ENCODE results near the gene PCK2.

PCK2 gene

GRCh38 chr14:24116128-24116814 lies 22.2 kb downstream of the PCK2 start:
- TF ChIP-seq CTCF (IDR thresholded peaks at IDR 0.05; ENCODE audit: insufficient read depth, missing control alignments), result no peak

GRCh38 chr14:24117179-24117578 lies 23.1 kb downstream of the PCK2 start:
- no peak for FAIRE-seq
- no peak for TF ChIP-seq CTCF (IDR thresholded peaks at IDR 0.05; ENCODE audit: insufficient read depth, missing control alignments)
- no peak for DNase-seq (ENCODE audit: insufficient read length, low spot score)

More at GRCh38 chr14:24116128-24116814, 22.2 kb downstream of the PCK2 start:
- DNase-seq (ENCODE audit: insufficient read length, low spot score) (no peak), FAIRE-seq (no peak)

- DNase-seq (ENCODE audit: insufficient read length, low spot score), result no peak
- TF ChIP-seq CTCF (IDR thresholded peaks at IDR 0.05; ENCODE audit: insufficient read depth, missing control alignments), result no peak
- FAIRE-seq, result no peak
These were observed 25.6 kb downstream of the PCK2 start for GRCh38 chr14:24119691-24120090.

- FAIRE-seq (no peak), DNase-seq (ENCODE audit: insufficient read length, low spot score) (no peak)
- no peak for TF ChIP-seq CTCF (IDR thresholded peaks at IDR 0.05; ENCODE audit: insufficient read depth, missing control alignments)
These were observed 27.1 kb downstream of the PCK2 start for GRCh38 chr14:24121210-24121609.

GRCh38 chr14:24122416-24122815 lies 28.3 kb downstream of the PCK2 start:
- FAIRE-seq, result no peak
- TF ChIP-seq CTCF (IDR thresholded peaks at IDR 0.05; ENCODE audit: insufficient read depth, missing control alignments), result no peak
- DNase-seq (ENCODE audit: insufficient read length, low spot score), result no peak

- no peak for DNase-seq (ENCODE audit: insufficient read length, low spot score)
These were observed 28.8 kb downstream of the PCK2 start for GRCh38 chr14:24122898-24123297.

More at GRCh38 chr14:24122898-24123297, 28.8 kb downstream of the PCK2 start:
- FAIRE-seq, result no peak
- no peak for TF ChIP-seq CTCF (IDR thresholded peaks at IDR 0.05; ENCODE audit: insufficient read depth, missing control alignments)
